Mesenteric fat pad (tissue), 1 donor: ENCODE results near the gene RRP36. TPM values are rescaled to one million over a fixed set of nuclear protein-coding genes. Genes with fewer than 3 reads are reported as not detected.

Experiments
- DNase-seq: peaks from one replicate; pipeline ENCODE4 v3.0.0-alpha.2; 2020; ENCODE audit warnings: low spot score
- total RNA-seq: library from RNA; stranded (reverse); fragmentation: NEBNext Ultra II Directional; extraction: Animal tissue kit (Norgen Biotek cat#: 25700); gene quantifications from one replicate; pipeline ENCODE4 v1.2.1, GENCODE V29; 2021
- donor health status: DM: yes; HTN: yes; CAD: no.

RRP36 gene
- total RNA-seq, 1 donor from 2014 or later: 51.9 TPM

DNA sequence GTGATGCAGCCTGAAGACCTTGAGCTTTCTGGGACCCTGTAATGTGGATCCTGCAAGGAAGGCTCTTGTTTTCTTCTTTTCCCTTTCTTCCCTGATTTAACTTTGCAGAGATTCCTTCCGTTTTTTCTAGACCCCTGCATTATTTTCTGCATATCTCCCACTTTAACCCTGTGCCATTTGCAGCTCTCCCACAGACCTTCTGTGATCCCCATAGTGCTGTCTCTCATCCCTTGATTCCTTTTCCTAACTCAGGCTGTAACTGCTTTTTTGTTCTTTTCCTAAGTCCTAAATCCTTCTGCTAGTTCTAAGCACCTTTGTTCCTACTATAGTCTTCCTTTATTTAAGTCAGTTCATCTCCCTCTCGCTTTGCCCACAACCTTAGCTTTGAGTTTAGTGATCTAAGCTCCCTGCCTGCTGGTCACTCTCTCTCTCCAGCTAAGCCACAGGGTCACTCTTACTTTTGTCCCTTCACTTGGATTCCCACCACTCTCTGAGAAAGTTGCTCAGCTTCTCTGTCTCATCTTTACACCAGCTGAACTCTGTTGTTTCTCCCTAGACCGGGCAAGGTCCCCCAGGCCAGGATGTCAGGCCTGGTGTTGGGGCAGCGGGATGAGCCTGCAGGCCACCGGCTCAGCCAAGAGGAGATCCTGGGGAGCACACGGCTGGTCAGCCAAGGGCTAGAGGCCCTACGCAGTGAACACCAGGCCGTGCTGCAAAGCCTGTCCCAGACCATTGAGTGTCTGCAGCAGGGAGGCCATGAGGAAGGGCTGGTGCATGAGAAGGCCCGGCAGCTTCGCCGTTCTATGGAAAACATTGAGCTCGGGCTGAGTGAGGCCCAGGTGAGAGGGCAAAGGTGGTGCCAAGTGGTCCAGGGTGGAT, 39.6 kb downstream of the RRP36 start:
- no peak for DNase-seq

DNA sequence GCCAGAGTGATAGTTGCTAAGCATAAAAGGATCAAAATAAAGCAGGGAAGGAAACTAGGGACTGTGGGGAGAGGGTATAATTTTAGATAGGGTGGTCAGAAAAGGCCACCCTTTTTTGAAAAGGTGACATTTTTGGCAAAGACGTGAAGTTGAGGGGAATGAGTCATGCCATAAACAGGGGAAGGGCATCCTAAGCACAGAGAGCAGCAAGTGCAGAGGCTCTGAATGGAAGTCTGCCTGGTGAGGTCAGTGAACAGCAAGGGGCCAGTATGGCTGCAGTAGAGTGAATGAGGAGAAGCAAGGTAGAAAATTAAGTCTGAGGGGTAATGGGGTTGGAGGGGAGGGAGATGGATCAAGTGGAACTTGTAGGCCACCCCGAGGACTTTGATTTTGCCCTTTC, 40.4 kb downstream of the RRP36 start:
- no peak for DNase-seq

DNA sequence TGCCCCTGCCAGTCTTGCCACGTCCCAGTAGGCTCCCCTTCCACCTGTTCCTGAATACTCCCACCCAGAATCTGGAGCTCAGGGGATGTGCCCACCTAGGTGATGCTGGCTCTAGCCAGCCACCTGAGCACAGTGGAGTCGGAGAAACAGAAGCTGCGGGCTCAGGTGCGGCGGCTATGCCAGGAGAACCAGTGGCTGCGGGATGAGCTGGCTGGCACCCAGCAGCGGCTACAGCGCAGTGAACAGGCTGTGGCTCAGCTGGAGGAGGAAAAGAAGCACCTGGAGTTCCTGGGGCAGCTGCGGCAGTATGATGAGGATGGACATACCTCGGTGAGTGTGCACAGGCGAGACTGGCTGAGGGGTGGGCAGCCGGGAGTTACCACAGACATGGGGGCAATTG, 41.4 kb downstream of the RRP36 start:
- no peak for DNase-seq

DNA sequence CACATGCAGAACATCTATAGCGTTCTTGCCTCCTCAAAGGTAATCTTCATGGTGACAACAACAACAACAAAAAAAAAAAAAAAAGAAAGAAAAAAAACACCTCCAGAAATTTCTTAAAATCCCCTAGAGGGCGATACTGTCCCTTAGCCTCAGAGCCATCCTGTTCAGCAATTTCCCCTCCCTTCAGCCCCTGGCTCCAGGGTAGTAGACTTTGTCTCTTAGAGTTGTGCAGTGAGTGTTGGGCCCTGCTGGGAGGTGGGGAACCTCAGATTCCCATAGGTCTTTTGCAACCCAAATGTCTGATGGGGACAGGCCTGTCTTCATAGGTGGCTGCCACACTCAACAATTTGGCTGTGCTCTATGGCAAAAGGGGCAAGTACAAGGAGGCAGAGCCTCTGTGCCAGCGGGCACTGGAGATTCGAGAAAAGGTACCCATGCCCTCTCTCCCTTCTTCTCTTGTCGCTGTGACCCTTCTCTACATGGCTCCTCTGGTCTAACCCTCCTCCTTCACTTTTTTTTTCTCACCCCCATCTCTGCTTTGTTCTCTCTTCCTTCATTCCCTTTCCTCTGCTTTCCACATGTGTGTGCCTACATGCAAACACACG, 48.7 kb downstream of the RRP36 start:
- no peak for DNase-seq

DNA sequence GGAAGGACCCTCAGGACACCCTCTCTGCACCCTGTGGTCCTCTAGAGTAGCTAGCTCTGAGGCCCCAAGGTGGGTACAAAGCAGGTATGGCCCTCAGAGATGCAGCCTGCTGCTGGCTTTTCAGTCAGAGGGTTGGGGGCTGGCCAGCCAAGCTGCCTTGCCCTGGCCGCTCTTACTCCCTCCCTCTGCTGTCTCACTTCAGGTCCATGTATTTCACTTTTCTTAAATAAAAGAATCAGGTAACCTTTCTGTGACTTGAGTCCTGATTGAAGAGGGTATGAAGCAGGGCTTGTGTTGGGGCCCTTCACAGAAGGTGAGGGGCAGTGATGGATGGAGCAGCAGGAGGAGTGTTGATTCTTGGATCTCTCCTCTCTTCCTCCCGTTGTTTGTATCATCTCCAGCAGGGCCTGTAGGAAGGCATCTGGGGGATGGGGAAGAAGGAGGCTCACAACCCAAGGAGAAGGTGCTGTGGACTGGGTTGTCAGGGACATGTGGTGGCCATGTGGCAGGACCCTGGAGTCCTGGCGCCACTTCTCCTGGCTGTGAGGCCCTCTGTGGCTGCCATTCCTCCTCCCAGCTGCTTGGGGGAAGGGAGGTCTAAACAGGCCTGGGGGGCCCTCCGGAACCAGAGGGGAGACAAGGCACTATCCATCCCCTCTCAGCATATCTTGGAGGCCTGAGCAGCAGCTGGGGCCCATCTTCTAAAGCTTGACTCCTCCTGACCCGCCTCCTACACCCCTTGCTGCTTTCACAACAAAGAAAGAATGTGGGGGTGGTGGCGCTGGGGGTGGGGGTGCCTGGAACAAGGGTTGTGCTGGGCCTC, 53.6 kb downstream of the RRP36 start:
- DNase-seq: no peak

DNA sequence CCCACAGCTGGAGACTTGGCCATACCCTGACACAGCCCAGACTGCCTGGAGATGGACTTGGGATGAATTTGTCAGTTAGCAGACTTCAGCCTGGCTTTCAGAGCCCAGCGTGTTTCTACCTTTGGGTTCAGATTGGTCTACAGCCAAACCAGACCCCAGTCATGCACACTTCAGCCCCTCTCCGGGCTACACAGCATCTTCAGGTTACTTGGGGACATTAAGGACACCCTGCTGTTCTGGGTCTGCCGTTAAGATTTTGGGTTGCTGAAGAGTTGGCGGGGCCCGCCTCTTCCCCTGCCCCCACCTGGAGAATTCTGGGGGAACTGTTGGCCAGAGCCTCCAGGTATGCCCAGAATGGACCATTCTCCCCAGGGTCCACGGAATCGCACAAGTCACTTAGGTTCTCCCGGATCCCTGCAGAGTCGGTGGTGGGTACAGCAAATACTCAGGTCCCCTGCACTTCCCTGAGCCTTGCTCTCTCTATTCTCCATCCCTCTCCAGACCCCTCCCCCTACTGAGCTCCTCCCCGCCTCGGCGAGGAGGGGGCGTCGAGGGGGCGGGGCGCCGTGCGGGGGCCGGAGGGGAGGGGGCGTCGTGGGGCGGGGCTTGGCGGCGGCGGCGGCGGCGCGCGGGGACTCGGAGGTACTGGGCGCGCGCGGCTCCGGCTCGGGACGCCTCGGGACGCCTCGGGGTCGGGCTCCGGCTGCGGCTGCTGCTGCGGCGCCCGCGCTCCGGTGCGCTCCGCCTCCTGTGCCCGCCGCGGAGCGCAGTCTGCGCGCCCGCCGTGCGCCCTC, 54.4 kb downstream of the RRP36 start, which contains the start of gene PTK7:
Gene PTK7 (plus strand): TSS at position 645 of the 794 bp plus-strand sequence. CDS start 175 bp downstream, outside the sequence.
- no peak for DNase-seq

DNA sequence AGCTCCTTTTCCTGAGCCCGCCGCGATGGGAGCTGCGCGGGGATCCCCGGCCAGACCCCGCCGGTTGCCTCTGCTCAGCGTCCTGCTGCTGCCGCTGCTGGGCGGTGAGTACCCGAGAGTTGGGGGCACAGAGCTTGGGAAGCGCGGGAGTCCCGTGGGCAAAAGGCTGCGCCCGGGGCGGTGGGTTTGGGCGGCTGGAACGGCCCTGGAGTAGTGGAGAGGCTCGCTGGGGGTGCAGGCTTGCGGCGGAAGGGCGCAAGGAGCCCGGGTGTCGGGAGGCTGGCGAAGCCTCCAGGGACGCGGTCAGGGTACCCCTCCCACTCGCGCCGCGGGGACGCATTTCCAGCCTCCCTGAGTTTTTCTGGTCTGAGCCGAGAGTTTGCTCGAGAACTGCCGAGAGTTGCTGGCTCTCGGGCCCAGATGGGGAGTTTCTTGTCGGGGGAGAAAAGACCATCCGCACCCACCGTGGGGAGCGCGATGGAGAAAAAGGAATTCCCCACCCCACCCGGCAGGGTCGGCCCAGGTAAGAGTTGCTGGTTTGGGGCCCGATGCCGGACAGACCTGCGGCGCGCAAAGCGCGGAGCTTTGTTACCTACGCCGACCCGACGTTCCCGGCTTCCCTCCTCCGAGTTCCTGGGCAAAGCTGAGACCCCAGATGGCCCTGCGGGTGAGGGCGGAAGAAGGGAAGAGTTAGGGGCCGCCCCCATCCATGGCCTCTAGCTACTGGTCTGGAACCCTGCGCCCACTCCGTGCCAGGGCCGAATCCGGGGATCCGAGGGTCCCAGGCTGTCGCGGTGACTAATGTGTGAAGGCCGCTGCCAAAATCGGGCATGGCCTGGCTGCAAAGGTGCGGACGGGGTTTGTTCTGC, 55.3 kb downstream of the RRP36 start:
- no peak for DNase-seq

DNA sequence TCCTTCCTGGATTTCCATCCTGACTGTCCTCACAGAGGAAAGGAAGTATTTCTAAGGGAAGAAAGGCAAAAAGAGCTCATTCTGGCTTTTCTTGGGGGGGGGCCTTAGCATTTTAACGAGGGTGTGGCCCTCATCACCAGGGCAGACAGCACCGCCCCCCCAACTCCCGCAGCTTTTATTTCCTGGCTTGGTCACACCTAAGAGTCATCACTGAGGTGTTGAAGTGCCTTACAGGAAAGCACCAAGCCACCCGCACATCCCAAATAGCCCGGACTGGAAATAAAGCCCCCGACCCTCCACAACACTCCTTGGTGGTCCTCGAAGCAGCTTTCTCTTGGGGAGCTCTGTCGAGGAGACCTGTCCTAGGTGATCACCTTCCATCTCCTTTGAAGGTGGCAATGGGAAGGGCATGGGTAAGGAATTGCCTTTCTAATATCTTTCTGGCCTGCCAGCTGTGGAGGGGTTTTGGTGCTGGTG, 55.9 kb downstream of the RRP36 start:
- no peak for DNase-seq

DNA sequence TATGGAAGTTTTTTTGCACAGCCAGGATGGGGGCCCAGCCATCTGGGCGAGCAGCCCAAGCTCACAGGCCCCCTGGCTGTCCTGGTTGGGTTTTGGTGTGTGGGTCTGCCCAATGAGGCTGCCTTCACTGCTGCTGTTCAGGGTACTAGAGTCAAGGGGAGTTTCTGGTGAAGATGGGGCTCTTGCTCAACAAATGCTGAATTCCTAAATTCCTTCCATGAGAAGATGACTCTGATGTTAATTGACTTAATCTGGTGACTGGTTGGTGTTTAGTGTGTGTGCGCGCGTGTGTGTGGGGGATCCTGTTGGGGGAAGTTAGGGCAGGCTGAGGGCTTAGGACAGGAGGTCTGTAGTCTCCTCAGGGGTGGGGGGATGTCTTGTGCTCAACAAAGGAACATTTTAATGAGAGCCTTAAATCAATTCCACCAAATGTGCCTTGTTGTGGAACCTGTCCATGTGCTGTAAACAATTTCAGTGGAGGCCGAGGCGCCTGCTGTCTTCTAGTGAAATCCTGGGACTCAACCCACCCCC, 56.6 kb downstream of the RRP36 start:
- DNase-seq: no peak

DNA sequence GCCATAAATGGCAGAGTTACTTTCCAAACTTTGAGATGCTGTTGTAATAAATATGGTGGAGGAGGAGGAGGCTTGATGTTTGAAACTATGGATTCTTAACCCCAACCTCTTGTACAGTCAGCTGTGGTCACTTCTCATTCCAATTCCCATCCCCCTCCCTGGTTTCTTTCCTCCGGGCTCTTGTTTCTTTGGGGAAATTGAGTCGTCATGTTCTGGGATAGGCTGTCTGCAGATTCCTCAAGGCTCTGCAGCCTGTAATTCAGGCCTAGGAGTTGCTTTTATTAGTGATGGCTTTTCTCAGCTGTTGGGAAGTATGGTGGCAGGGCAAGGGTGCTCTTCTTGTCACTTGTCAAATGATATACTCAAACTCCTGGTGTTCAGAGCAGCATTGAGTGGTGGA, 57.3 kb downstream of the RRP36 start:
- DNase-seq: no peak

Other genes with a start within 250 kb of the RRP36 start
- 12.5 TPM for gene BICRAL, start 239.6 kb upstream of the RRP36 start, total RNA-seq
- gene RPL7L1, start 142.0 kb upstream of the RRP36 start, total RNA-seq: 82.2 TPM
- not detected for gene PTCRA, start 105.6 kb upstream of the RRP36 start, total RNA-seq
- 27.4 TPM for gene CNPY3, start 92.1 kb upstream of the RRP36 start, total RNA-seq
- gene GNMT, start 60.9 kb upstream of the RRP36 start, total RNA-seq: 0.61 TPM
- gene PEX6, start 42.4 kb upstream of the RRP36 start, total RNA-seq: 13.4 TPM
- 27.8 TPM for gene PPP2R5D, start 37.1 kb upstream of the RRP36 start, total RNA-seq
- gene MEA1, start 7.7 kb upstream of the RRP36 start, total RNA-seq: 46.1 TPM
- gene KLHDC3, start 7.4 kb upstream of the RRP36 start, total RNA-seq: 71.6 TPM
- gene CUL7, start 32.2 kb downstream of the RRP36 start, total RNA-seq: 13.7 TPM
- gene MRPL2, start 37.8 kb downstream of the RRP36 start, total RNA-seq: 59.3 TPM
- 18.1 TPM for gene KLC4, start 38.0 kb downstream of the RRP36 start, total RNA-seq
- 13.6 TPM for gene PTK7, start 54.7 kb downstream of the RRP36 start, total RNA-seq
- 34.2 TPM for gene SRF, start 149.6 kb downstream of the RRP36 start, total RNA-seq
- gene CUL9, start 160.6 kb downstream of the RRP36 start, total RNA-seq: 26.6 TPM
- 36.5 TPM for gene DNPH1, start 207.9 kb downstream of the RRP36 start, total RNA-seq
- 0.06 TPM for gene TTBK1, start 221.9 kb downstream of the RRP36 start, total RNA-seq